ENCODE results near the gene CSH1.

CSH1 gene

GRCh38 chr17:63930951-63931575, 34.7 kb upstream of the CSH1 start:
- TF ChIP-seq CTCF (IDR thresholded peaks at IDR 0.05; ENCODE audit: low read depth, low read length, missing control alignments), result no peak
- Histone ChIP-seq H3K4me3 (ENCODE audit: low read depth, low read length) (no peak overlapping the region), H3K27me3 (replicated peaks) (no peaks in the 10 kb centered on the region), H3K27ac (no peak overlapping the region), H3K36me3 (replicated peaks) (no peaks in the 10 kb centered on the region)
- in situ Hi-C loops (cut with HindIII; ENCODE audit: low pct_ligation_motif_present, low sequenced_read_pairs), result no loop called here
- no peak for DNase-seq

GRCh38 chr17:63929860-63930766, 33.7 kb upstream of the CSH1 start:
- in situ Hi-C loops (cut with HindIII; ENCODE audit: low pct_ligation_motif_present, low sequenced_read_pairs), result no loop called here
- no peak for DNase-seq
- Histone ChIP-seq H3K36me3 (replicated peaks) (no peaks in the 10 kb centered on the region), H3K27ac (no peak overlapping the region), H3K27me3 (replicated peaks) (no peaks in the 10 kb centered on the region), H3K4me3 (ENCODE audit: low read depth, low read length) (no peak overlapping the region)
- TF ChIP-seq CTCF (IDR thresholded peaks at IDR 0.05; ENCODE audit: low read depth, low read length, missing control alignments), result no peak

GRCh38 chr17:63928966-63929695, 32.8 kb upstream of the CSH1 start:
- in situ Hi-C loops (cut with HindIII; ENCODE audit: low pct_ligation_motif_present, low sequenced_read_pairs), result no loop called here
- DNase-seq, result no peak
- Histone ChIP-seq H3K27ac (no peak overlapping the region), H3K27me3 (replicated peaks) (no peaks in the 10 kb centered on the region), H3K36me3 (replicated peaks) (no peaks in the 10 kb centered on the region), H3K4me3 (ENCODE audit: low read depth, low read length) (no peak overlapping the region)
- TF ChIP-seq CTCF (IDR thresholded peaks at IDR 0.05; ENCODE audit: low read depth, low read length, missing control alignments), result no peak

GRCh38 chr17:63928172-63928666, 31.8 kb upstream of the CSH1 start:
- Histone ChIP-seq H3K27ac (no peak overlapping the region), H3K4me3 (ENCODE audit: low read depth, low read length) (no peak overlapping the region), H3K36me3 (replicated peaks) (no peaks in the 10 kb centered on the region), H3K27me3 (replicated peaks) (no peaks in the 10 kb centered on the region)
- in situ Hi-C loops (cut with HindIII; ENCODE audit: low pct_ligation_motif_present, low sequenced_read_pairs), result no loop called here
- no peak for DNase-seq
- no peak for TF ChIP-seq CTCF (IDR thresholded peaks at IDR 0.05; ENCODE audit: low read depth, low read length, missing control alignments)

- no peak for TF ChIP-seq CTCF (IDR thresholded peaks at IDR 0.05; ENCODE audit: low read depth, low read length, missing control alignments)
- in situ Hi-C loops (cut with HindIII; ENCODE audit: low pct_ligation_motif_present, low sequenced_read_pairs), result no loop called here
- H3K36me3 ChIP-seq (replicated peaks), result no peaks in the 10 kb centered on the region
- DNase-seq, result no peak
- H3K4me3 ChIP-seq (ENCODE audit: low read depth, low read length), result no peak overlapping the region
- H3K27me3 ChIP-seq (replicated peaks), result no peaks in the 10 kb centered on the region
- H3K27ac ChIP-seq, result no peak overlapping the region
Measured at GRCh38 chr17:63927464-63928171, 31.2 kb upstream of the CSH1 start.

All from brain microvascular endothelial cell (primary cell).